ENCODE data around the gene ACER2. TPM values are rescaled to one million over a fixed set of nuclear protein-coding genes. Genes with fewer than 3 reads are reported as not detected.
"Not testable (repeated sequence)": the region's sequence is repeated elsewhere in the genome, so short reads cannot be mapped to it uniquely, and the experiment has no call there.

Gene ACER2
- total RNA-seq, 1 donor from 2014 or later = 30.5 TPM

DNA sequence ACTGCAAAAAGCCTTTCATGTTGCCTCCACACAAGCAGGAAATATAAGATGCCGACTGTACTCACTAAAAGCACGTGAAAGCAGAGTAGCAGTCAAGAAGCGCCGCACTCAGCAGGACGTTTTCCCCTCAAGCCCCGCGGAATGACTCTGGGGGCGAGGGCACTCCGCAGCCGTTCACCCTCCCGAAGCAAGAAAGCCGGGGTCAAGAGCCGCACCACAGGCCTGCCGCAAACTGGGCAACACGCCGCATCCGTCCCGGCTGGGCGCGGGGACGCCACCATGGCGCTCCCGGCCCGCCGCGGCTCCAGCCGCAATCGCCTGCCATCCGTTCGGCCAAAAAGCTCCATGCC lies 29.1 kb upstream of the ACER2 start:
- no peak for DNase-seq
- Mint-ChIP-seq H3K27me3 (ENCODE audit: unreplicated experiment) (peaks cover 2% of the 10 kb centered on the region), H3K4me3 (ENCODE audit: unreplicated experiment) (peak overlapping the region; percentile 99), H3K9me3 (ENCODE audit: unreplicated experiment) (peaks cover 6% of the 10 kb centered on the region), H3K27ac (ENCODE audit: unreplicated experiment) (peak overlapping the region; percentile 99), H3K4me1 (ENCODE audit: low read depth, unreplicated experiment) (peaks cover 14% of the 10 kb centered on the region), H3K36me3 (ENCODE audit: unreplicated experiment) (no peaks in the 10 kb centered on the region)
- TF ChIP-seq, protein P1, sequence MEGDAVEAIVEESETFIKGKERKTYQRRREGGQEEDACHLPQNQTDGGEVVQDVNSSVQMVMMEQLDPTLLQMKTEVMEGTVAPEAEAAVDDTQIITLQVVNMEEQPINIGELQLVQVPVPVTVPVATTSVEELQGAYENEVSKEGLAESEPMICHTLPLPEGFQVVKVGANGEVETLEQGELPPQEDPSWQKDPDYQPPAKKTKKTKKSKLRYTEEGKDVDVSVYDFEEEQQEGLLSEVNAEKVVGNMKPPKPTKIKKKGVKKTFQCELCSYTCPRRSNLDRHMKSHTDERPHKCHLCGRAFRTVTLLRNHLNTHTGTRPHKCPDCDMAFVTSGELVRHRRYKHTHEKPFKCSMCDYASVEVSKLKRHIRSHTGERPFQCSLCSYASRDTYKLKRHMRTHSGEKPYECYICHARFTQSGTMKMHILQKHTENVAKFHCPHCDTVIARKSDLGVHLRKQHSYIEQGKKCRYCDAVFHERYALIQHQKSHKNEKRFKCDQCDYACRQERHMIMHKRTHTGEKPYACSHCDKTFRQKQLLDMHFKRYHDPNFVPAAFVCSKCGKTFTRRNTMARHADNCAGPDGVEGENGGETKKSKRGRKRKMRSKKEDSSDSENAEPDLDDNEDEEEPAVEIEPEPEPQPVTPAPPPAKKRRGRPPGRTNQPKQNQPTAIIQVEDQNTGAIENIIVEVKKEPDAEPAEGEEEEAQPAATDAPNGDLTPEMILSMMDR (IDR thresholded peaks at IDR 0.05; ENCODE audit: partially characterized antibody, unreplicated experiment) = no peak

DNA sequence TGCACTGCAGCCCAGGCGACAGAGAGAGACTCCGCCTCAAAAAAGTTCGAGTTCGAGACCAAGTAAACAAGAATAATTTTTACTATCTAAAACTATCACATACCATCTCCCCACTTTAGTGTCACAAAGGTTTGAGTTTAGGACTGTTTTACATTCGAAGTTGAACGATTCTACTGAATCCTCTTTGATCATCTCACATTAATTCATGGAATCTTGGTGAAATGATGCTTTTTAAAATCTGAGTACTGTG lies 28.1 kb upstream of the ACER2 start:
- H3K36me3 Mint-ChIP-seq (ENCODE audit: unreplicated experiment) = no peaks in the 10 kb centered on the region
- DNase-seq = no peak
- peaks cover 6% of the 10 kb centered on the region for H3K9me3 Mint-ChIP-seq (ENCODE audit: unreplicated experiment)
- peaks cover 2% of the 10 kb centered on the region for H3K27me3 Mint-ChIP-seq (ENCODE audit: unreplicated experiment)
- H3K27ac Mint-ChIP-seq (ENCODE audit: unreplicated experiment) = peak overlapping the region; percentile 99
- H3K4me3 Mint-ChIP-seq (ENCODE audit: unreplicated experiment) = peak overlapping the region; percentile 99
- H3K4me1 Mint-ChIP-seq (ENCODE audit: low read depth, unreplicated experiment) = peaks cover 14% of the 10 kb centered on the region
- TF ChIP-seq, protein P1 (IDR thresholded peaks at IDR 0.05; ENCODE audit: partially characterized antibody, unreplicated experiment) = no peak

DNA sequence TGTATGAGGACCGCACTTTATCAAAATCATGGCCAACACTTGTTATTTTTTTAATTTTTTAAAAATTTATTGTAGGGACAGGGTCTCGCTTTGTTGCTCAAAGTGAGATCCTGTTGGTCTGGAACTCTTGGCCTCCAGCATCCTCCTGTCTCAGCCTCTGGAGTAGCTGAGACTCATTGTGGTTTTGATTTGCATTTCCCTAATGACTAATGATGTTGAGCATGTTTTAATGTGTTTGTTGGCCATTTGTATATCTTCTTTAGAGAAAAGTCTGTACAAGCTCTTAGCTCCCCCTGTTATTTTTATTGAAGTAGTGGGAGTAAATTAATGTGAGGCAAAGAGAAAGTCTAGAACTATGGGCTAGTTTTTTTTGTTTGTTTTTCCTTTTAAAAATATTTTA lies 27.2 kb upstream of the ACER2 start:
- no peaks in the 10 kb centered on the region for H3K36me3 Mint-ChIP-seq (ENCODE audit: unreplicated experiment)
- TF ChIP-seq, protein P1 (IDR thresholded peaks at IDR 0.05; ENCODE audit: partially characterized antibody, unreplicated experiment) = no peak
- H3K4me1 Mint-ChIP-seq (ENCODE audit: low read depth, unreplicated experiment) = peaks cover 14% of the 10 kb centered on the region
- H3K27ac Mint-ChIP-seq (ENCODE audit: unreplicated experiment) = no peak overlapping the region
- peak overlapping the region; percentile 99 for H3K4me3 Mint-ChIP-seq (ENCODE audit: unreplicated experiment)
- H3K27me3 Mint-ChIP-seq (ENCODE audit: unreplicated experiment) = peaks cover 2% of the 10 kb centered on the region
- peaks cover 6% of the 10 kb centered on the region for H3K9me3 Mint-ChIP-seq (ENCODE audit: unreplicated experiment)
- DNase-seq = no peak

DNA sequence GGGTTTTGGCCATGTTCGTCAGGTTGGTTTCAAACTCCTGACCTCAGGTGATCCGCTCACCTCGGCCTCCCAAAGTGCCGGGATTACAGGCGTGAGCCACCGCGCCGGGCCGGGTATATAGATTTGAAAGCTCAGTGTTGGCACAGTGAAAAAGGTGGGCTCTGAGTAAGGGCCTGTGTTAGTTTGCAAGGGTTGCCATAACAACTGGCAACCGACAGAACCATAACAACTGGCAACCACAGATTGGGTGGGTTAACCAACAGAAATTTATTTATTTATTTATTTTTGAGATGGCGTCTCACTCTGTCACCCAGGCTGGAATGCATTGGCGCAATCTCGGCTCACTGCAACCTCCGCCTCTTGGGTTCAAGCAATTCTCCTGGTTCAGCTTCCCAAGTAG lies 23.6 kb upstream of the ACER2 start:
- not testable (repeated sequence) for H3K9me3 Mint-ChIP-seq (ENCODE audit: unreplicated experiment); DNase-seq; H3K36me3 Mint-ChIP-seq (ENCODE audit: unreplicated experiment); H3K4me3 Mint-ChIP-seq (ENCODE audit: unreplicated experiment); H3K27me3 Mint-ChIP-seq (ENCODE audit: unreplicated experiment); H3K4me1 Mint-ChIP-seq (ENCODE audit: low read depth, unreplicated experiment); H3K27ac Mint-ChIP-seq (ENCODE audit: unreplicated experiment)

DNA sequence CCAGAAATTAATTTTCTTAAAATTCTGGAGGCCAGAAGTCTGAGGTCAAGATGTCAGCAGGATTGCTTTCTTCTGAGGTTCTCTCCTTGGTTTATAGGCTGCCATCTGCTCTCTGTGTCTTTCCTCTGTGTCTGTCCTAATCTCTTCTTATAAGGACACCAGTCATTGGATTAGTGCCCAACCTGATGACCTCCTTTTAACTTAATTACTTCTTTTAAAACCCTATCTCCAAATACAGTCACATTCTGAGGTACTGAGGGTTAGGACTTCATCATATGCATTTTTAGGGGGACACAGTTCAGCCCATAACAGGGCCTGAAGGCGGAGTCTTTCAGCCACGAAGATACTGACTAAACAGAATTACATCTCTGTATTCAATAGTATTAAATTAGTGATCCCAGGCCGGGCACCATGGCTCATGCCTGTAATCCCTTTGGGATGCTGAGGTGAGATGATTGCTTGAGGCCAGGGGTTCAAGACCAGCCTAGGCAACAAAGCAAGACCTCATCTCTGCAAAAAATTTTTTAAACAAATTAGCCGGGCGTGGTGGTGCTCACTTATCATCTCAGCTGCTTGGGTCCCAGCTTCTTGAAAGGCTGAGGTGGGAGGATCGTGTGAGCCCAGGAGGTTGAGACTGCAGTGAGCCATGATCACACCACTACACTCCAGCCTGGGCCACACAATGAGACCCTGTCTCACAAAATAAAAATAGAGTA lies 22.9 kb upstream of the ACER2 start:
- no peak for DNase-seq
- no peak overlapping the region for H3K4me3 Mint-ChIP-seq (ENCODE audit: unreplicated experiment)
- TF ChIP-seq, protein P1 (IDR thresholded peaks at IDR 0.05; ENCODE audit: partially characterized antibody, unreplicated experiment) = no peak
- no peaks in the 10 kb centered on the region for H3K36me3 Mint-ChIP-seq (ENCODE audit: unreplicated experiment)
- peaks cover 2% of the 10 kb centered on the region for H3K9me3 Mint-ChIP-seq (ENCODE audit: unreplicated experiment)
- peaks cover 2% of the 10 kb centered on the region for H3K4me1 Mint-ChIP-seq (ENCODE audit: low read depth, unreplicated experiment)
- H3K27ac Mint-ChIP-seq (ENCODE audit: unreplicated experiment) = no peak overlapping the region
- no peaks in the 10 kb centered on the region for H3K27me3 Mint-ChIP-seq (ENCODE audit: unreplicated experiment)

All from glutamatergic neuron (in vitro differentiated cells).